IPS DF 19.7 (cell line): ENCODE data around the gene LCOR.
"Not testable (repeated sequence)": the region's sequence is repeated elsewhere in the genome, so short reads cannot be mapped to it uniquely, and the experiment has no call there.

Experiments used
- DNase-seq: peaks from one replicate; pipeline ENCODE4 v3.0.0-alpha.2; 2013; ENCODE audit warnings: low read depth, low spot score

LCOR gene

DNA sequence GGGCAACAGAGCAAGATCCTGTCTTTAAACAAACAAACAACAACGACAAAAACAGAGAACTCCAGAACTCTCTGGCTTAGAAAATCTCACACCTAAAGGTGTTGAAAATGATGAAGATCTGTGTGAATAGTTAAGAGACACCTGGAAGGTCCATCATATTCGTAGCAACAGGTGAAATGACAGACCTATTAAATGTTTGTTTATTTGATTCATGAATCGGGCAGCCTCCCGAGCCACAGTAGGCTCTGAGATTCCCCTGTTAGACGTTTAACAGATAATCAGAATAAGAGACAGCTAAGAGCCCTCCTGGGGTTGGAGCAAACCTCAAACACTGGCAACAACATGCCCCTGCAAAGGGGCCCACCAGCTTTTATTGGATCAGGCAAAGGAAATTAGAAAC, 103.7 kb downstream of the LCOR start:
- no peak for DNase-seq

DNA sequence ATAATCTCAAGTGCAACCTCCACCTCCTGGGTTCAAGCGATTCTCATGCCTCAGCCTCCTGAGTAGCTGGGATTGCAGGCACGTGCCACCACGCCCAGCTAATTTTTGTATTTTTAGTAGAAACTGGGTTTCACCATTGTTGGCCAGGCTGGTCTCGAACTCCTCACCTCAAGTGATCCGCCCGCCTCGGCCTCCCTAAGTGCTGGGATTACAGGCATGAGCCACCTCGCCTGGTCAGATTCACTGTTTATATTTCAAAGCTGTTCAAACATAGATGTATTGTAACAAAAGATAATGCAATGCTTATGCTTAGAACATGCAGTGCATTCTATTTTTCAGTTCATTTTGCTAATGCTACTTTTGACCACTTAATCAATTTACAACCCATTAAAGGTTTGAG, 111.1 kb downstream of the LCOR start:
- not testable (repeated sequence) for DNase-seq

DNA sequence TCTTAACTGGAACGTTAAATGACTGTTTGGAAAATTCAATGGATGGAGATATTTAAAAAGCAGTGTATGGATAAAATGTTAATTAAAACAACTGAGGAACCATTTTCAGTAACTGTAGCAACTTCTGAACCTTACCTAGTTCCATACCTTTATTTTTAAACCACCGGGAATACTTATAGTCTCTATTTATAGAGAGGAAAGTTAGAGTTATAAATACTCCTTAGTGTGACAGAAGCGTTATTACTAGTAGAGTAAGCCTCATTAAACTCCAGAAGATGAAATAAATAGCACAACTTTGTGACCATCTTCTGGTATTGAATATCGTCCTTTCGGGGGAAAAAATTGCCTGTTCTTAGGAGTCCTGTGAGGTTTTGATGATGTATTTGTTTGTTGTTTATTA, 114.9 kb downstream of the LCOR start:
- no peak for DNase-seq

DNA sequence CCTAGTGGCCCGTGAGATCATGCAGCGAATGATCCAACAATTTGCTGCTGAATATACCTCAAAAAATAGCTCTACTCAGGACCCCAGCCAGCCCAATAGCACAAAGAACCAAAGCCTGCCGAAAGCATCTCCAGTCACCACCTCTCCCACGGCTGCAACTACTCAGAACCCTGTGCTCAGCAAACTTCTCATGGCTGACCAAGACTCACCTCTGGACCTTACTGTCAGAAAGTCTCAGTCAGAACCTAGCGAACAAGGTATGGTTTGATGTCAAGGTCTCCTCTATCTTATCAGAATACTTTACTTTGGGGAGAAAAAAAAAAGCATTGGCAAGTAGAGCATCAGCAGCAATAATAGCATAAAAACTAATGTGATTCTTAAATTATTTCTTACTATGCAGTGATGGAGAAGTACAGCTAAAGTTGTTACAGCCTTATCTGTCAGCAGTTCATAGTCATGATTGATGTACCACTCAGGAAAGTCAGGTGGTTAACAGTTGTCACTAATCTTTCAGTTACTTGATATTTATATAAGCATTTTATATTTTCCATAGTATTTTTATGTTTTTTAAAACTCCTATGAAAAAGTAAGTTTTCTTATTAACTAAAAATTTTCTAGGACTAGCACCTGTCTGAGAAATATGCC, 117.1 kb downstream of the LCOR start:
- no peak for DNase-seq

DNA sequence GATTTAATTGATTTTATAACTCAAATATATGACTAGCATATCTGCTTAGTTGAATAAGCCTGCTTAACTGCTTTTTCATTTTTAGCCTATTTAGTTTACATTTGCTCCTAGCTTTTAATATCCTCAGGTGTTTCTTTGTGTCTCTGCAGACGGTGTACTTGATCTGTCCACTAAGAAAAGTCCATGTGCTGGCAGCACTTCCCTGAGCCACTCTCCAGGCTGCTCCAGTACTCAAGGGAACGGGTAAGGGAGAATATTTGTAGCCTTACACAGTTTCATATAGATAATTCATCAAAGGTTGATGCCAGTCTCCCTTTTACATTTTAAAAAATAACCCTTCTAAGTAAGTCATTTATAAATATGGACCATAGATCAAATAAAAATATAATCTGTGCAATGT, 119.9 kb downstream of the LCOR start:
- DNase-seq = no peak

DNA sequence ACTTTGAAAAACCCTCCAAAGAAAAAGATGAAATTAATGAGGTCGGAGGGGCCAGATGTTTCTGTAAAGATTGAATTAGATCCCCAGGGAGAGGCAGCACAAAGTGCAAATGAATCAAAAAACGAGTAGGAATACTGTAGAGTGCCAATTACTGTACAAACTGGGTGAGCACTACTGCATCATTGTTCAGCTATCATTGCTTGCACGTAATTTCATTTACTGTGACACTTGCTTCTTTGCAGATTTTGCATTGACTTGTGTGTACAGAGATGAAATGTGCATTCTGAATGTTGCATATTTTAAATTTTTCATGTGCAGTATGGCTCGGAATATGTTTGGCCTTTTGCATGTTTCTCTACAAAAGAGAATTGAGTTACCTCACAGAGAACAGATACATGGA, 123.7 kb downstream of the LCOR start:
- DNase-seq = no peak

DNA sequence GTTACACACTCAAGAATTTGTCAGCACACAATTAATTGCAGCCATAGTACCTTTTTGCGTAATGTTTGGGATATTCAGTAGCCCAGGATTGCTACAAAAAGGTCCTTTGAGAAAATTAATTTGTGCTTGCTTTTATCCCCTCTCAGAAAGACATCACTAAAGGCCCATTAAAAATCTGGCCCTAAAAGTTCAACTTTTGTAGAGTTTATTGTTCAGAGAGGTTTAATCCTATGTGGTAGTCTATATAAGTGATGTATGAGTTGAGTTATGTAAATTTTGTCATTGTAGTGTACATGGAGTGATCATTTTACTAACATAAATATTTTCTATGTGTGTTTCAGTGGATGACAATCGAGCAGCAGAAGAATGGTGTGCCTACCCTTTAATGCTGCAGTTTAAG, 126.0 kb downstream of the LCOR start:
- DNase-seq = no peak

DNA sequence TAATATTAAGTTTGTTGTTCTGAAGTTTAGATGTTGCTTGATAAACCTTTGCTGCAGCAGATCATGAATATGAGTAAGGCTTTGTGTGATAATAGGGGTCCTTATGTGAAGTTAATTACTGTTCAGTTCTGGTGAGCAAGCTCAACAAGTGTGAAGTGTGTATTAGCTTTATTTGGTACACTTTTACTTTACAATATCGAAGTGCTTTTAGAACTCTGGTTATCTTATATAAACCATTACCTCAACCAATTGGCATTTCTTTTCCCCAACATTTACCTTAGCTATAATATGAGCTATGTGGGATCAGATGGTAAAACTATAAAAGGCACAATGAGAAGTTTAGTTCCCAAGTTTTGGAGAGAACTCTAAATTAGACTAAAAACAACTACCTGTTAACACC, 127.6 kb downstream of the LCOR start:
- DNase-seq = no peak

DNA sequence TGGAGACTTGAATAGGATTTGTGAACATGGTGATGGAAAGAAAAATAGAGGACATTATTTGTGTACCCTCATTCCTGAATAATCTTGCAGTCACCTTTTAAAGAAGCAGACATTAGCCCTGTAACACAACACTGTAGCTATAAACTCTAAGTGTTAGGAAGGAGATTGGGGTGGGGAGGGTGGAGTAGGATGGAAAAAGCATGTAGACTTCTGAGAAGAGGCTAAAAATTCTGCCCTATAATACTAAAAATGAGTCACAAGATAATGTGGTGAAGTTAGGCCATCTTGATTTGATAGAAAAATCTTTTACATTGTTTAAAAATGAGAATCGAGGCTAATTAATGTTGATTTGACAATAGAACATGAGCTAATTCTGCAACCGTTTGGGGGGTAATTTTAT, 128.8 kb downstream of the LCOR start:
- no peak for DNase-seq

DNA sequence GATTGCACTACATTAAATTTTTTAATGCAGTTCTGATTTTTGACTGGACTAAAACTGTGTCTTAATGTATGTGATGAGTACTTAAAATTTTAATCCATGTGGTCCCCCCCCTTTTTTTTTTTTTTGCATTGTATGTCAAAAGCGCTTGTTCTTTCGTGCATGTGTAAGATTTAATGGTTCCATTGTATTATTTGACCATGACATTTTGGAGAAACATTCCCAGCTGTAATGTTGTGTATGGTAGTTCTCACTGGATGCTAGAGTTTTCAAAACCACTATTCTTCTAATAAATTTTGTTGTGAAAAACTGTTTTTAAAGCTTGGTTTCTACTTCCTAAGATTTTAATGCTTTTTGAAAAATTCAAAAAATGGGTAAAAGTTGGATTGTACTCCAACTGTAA, 132.0 kb downstream of the LCOR start:
- DNase-seq = no peak

DNA sequence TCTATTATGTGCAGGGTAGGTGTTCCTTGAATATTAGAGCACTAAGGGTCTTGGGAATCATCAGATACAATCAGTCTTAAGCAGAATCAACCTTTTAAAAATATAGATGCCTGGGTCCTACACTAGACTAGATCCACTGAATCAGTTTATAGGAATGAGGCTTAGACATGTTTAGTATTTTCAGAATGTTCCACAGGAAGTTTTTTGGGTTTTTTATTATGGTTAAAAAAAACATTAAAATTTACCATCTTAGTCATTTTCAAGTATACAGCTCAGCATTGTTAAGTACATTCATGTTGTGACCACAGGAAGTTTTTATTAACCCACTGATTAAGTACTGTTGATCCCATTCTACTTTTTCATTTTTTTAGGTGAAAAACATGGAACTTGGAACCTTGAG, 135.7 kb downstream of the LCOR start:
- no peak for DNase-seq

DNA sequence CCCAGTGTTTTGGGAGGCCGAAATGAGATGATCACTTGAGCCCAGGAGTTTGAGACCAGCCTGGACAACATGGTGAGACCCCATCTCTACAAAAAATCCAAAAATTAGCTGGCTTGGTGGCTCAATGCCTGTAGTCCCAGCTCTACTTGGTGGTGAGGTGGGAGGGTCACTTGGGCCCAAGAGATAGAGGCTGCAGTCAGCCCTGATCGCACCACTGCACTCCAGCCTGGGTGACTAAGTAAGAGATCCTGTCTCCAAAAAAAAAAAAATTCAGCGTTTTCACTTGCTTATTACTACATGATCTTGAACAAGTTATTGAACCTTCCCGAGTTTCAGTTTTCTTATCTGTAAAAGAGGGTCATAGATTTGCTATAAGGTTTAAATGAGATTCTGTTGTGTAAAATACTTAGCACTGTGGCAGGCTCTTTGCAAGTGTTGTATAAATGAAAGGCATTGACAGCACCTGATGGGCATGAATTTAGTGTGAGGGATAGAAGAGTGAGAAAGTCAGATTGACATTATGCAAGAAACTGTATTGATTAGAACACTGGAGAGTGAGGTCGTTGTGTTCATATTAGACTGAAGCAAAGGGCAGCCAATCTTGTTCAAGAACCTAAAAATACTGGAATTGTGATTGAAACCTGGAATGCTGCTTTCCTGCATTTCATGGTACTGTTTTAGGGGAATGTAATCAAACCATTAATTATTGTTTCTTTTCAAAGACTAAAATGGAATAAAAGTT, 136.8 kb downstream of the LCOR start:
- no peak for DNase-seq

DNA sequence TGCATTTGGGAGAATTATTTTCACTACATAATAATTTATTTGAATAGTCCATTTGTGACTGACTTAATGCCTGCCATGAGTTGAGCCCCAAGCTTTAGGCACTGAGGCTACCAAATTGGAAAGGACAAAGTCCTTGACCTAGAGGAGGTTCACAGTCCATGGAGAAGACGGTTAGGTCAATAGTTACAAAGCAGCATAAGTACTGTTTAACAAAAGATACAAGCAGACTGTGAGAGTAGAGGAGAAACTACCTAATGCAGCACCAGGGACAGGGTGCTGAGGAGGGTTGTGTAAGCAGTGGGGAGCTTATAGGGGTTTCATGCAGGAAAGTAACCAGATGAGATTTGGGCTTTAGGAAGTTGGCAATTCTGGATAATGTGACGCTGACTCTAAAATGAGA, 139.2 kb downstream of the LCOR start:
- DNase-seq = no peak

DNA sequence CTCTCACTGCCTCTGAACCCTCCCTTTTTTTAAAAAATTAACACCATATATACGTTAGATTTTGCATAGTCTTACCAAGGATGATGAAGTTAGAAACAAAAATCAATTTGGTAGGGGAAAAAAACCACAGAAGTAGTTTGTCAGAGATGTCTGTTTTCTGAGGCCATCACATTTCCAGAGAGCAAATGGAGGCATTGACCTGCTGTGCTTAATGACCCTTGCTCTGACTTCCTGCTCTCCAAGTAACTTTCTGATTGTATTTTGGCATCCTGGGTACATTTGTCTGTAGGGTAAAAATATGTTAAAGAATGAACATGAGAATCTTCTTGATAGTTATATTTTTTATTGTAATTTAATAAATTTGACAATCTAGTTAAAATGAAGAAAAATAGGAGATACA, 140.2 kb downstream of the LCOR start:
- DNase-seq = no peak

DNA sequence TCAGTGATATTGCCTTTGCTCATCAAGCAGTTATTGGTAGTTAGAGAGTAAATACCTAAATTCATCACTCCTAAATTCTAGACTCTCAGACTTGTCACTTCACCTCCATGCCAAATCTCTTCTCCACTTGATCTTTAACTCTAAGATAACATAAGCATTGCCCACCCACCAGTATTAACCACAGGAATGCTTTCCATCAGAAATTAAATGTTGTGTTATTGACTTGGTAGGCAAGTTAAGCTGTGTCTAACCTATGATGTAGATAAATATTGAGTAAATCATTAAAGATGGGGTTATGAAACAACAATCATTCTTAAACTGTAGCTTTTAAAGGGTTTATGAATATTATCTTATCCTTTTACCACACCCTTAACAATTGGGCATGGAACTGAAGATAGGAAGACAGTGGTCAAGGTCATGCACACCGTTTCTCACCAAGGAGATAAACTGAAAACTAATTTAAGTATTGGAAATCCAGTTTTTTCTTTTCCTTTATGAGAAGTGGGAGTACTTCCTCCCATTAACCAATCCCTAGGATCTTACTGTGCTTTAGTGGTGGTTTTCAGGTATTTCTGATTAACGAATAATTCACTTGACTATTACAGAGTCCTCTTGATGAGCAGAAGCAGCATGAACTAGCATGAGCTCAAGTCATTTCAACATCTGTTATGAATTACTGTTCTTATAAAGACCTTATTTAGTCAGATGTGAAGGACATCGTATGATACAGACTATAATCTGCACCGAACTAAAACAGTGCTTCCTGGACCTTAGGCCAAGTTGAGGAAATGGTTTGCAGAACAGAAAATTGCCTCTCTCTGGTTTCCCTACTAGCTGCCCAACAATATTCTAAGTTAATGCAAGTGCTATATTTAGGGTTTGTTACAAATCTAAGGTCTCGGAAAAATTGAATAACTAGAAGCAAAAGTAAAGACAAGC, 142.0 kb downstream of the LCOR start:
- DNase-seq = no peak

DNA sequence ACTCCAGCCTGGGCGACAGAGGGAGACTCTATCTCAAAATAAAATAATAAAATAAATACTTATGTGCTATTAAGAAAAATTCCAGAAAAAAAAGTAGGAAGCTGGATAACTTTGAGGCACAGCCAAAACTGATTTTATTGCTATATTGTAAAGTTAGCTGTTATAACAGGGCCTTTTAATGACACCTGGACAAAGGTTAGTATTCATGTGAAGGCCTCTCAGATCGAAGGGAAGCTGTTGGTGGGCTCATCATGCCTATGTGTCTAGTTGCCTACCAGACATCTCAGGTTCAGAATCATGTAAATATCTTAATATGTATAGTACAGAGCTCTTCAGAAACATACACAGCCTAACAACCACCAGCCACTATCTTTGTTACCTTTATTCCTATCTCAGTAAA, 143.0 kb downstream of the LCOR start:
- no peak for DNase-seq

DNA sequence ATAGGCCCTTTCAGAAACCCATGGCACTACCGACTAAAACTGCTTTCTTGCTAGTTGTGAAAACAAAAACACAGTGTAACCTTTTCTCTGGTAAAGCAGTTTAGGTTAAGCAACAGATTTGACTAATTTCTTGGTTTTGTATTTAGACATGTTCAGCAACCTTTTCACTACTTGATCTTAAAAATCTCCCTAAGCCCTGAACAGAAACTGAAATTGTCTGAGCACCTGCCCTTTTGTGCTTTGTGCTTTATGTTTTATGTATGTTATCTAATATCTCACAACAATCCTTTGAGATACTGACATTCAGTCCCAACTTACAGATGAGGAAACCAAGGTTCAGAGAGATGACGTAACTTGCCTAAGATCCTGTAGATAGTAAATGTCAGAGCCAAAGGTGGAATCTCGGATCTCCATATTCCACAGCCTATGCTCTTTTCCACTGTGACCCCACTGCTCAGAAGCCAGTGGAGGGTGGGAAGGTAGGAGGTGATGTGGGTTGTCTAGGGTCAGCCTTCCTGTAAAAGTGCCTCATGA, 146.6 kb downstream of the LCOR start:
- DNase-seq = no peak

DNA sequence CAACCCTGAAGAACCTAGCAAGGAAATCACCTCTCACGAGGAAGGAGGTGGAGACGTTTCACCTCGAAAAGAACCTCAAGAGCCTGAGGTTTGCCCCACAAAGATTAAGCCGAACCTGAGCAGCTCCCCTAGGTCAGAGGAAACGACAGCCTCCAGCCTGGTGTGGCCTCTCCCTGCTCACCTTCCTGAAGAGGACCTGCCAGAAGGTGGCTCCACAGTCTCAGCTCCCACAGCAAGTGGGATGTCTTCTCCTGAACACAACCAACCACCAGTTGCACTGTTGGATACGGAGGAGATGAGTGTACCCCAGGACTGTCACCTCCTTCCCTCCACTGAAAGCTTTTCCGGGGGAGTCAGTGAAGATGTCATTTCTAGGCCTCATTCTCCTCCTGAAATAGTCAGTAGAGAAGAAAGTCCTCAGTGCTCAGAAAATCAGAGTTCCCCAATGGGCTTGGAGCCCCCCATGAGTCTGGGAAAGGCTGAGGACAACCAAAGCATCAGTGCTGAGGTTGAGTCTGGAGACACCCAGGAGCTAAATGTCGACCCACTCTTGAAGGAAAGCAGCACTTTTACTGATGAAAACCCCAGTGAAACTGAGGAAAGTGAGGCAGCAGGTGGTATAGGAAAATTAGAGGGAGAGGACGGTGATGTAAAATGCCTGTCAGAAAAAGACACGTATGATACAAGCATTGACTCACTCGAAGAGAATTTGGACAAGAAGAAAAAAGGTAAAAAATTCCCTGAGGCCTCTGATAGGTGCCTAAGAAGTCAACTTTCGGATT, 150.2 kb downstream of the LCOR start:
- DNase-seq = no peak

DNA sequence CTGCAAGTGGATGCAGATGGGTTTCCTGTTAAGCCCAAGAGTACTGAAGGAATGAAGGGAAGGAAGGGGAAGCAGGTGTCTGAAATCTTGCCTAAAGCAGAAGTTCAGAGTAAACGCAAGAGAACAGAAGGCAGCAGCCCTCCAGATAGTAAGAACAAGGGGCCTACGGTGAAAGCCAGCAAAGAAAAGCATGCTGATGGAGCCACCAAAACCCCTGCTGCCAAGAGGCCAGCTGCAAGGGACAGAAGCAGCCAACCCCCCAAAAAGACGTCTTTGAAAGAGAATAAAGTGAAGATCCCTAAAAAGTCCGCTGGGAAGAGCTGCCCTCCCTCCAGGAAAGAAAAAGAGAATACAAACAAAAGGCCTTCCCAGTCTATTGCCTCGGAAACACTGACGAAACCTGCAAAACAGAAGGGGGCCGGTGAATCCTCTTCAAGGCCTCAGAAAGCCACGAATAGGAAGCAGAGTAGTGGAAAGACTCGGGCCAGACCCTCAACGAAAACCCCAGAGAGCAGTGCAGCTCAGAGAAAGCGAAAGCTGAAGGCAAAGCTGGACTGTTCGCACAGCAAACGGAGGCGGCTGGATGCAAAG, 152.5 kb downstream of the LCOR start:
- peak; percentile 15 for DNase-seq

DNA sequence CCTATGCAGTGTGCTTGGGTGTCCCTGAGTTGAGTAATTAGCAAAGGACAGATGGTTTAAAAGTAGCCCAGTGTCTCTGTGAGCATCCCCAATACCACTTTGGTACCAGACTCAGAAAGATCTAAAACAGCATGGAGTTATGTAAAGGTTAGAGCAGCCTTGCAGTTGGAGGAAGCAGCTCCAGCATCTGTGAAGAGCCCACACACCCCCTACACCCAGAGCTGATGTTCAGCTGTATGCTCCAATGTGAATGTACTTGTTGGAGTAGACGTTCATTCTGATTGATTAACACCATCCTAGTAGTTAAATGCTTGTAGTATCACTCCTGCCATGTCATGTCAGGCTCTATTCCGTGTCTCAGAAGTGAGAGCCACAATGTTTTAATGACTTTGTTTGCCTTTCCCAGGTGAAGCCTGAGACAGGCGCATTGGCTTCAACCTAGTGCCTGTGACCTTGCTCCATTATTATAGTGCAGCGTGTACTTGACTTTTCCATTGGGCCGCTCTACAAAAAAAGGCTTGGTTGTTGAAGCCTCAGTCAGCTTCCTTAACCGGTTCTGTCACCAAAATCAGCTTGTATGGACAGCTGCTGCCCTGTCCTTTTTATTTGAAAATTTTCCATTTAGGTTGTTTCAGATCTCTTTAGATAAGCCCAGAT, 154.2 kb downstream of the LCOR start:
- DNase-seq = no peak
